Measurements from ENCODE around the gene LY6G5C. TPM values are rescaled to one million over a fixed set of nuclear protein-coding genes. Genes with fewer than 3 reads are reported as not detected.

Gene LY6G5C
- total and polyA plus RNA-seq, 9 of the 15 experiments (the other 6 are each of a cell fraction or from before 2014, with no cell fraction given): 0.10 to 0.67 (median 0.46) TPM; not detected in 4

- TF ChIP-seq CUX1 (CRISPR knock-in tag; IDR thresholded peaks at IDR 0.05): no peak
- TF ChIP-seq CHCHD3 (CRISPR knock-in tag; IDR thresholded peaks at IDR 0.05): 0 out of 2 replicates have a peak, but pooled peaks have one; percentile 24
- TF ChIP-seq EGR1 (conservative IDR thresholded peaks at IDR 0.05): no peak
- peak; percentile 79 for TF ChIP-seq ZBTB2 (IDR thresholded peaks at IDR 0.05)
- peak; percentile 9 to 71; a peak in 3 of 4 replicates for TF ChIP-seq MLLT1 (IDR thresholded peaks at IDR 0.05)
- TF ChIP-seq ZNF77 (CRISPR knock-in tag; IDR thresholded peaks at IDR 0.05): no peak
- TF ChIP-seq PCBP2 (IDR thresholded peaks at IDR 0.05; ENCODE audit: low read depth, low read length, poor library complexity, severe bottlenecking): no peak
- no peak for TF ChIP-seq RFX5 (IDR thresholded peaks at IDR 0.05; ENCODE audit: low read depth, low read length)
- TF ChIP-seq ZNF140 (CRISPR knock-in tag; IDR thresholded peaks at IDR 0.05): no peak
- TF ChIP-seq ASH1L (IDR thresholded peaks at IDR 0.05; ENCODE audit: borderline replicate concordance, low read depth, partially characterized antibody): peak; percentile 53
- TF ChIP-seq KAT2B (IDR thresholded peaks at IDR 0.05; ENCODE audit: low read depth, low read length): no peak
- TF ChIP-seq CBX5 (IDR thresholded peaks at IDR 0.05; ENCODE audit: borderline replicate concordance, low read depth): no peak
- no peak for TF ChIP-seq PHF20 (IDR thresholded peaks at IDR 0.05; ENCODE audit: partially characterized antibody)
- peak; percentile 50 for TF ChIP-seq ZBTB5 (IDR thresholded peaks at IDR 0.05)
- 0 out of 4 replicates have a peak, but pooled peaks of 1 of the 2 experiments have one; percentile 35 for TF ChIP-seq FOXA3 (CRISPR knock-in tag; conservative IDR thresholded peaks at IDR 0.05 in 1 of 2, IDR thresholded peaks at IDR 0.05 in 1 of 2)
- no peak for TF ChIP-seq ZNF134 (CRISPR knock-in tag; conservative IDR thresholded peaks at IDR 0.05)
- peak; percentile 38; the same call in 1 of the 2 replicates for TF ChIP-seq NCOA1 (IDR thresholded peaks at IDR 0.05; ENCODE audit: low read depth)
- no peak for TF ChIP-seq ZNF778 (CRISPR knock-in tag; IDR thresholded peaks at IDR 0.05)
Observed at GRCh38 chr6:31663961-31664789, 16.7 kb downstream of the LY6G5C start (continued).
